Measurements from ENCODE around the gene CAMK2B. TPM values are rescaled to one million over a fixed set of nuclear protein-coding genes. Genes with fewer than 3 reads are reported as not detected.
A peak's percentile ranks its signal among the peaks of the same experiment; 100 is the strongest.

Gene CAMK2B
- total and polyA plus RNA-seq, 9 donors = 3.1 to 13.9 (median 10.1) TPM

- Histone ChIP-seq H3K27ac (ENCODE audit: low read length) (no peak overlapping the region), H3K4me1 (ENCODE audit: control insufficient read depth, insufficient read depth, low read length) (peaks cover 8% of the 10 kb centered on the region), H3K9me3 (replicated peaks; ENCODE audit: control insufficient read depth, low read depth, low read length) (no peaks in the 10 kb centered on the region), H3K4me3 (ENCODE audit: low read length) (no peak overlapping the region), H3K36me3 (ENCODE audit: control insufficient read depth, insufficient read depth, low read length) (no peaks in the 10 kb centered on the region), H3K27me3 (ENCODE audit: control insufficient read depth, insufficient read depth, low read length) (peaks cover 5% of the 10 kb centered on the region)
- no peak for DNase-seq
- WGBS (ENCODE audit: insufficient coverage) = 83% methylated on average over 1 of the region's 3 CpGs
Observed at GRCh38 chr7:44194562-44195145, 130.7 kb downstream of the CAMK2B start.

GRCh38 chr7:44194069-44194468 lies 131.3 kb downstream of the CAMK2B start:
- DNase-seq = no peak
- Histone ChIP-seq H3K27ac (ENCODE audit: low read length) (no peak overlapping the region), H3K9me3 (replicated peaks; ENCODE audit: control insufficient read depth, low read depth, low read length) (no peaks in the 10 kb centered on the region), H3K27me3 (ENCODE audit: control insufficient read depth, insufficient read depth, low read length) (peaks cover 5% of the 10 kb centered on the region), H3K36me3 (ENCODE audit: control insufficient read depth, insufficient read depth, low read length) (no peaks in the 10 kb centered on the region), H3K4me3 (ENCODE audit: low read length) (no peak overlapping the region), H3K4me1 (ENCODE audit: control insufficient read depth, insufficient read depth, low read length) (peaks cover 8% of the 10 kb centered on the region)
- WGBS (ENCODE audit: insufficient coverage) = 57% methylated on average over 2 of the region's 2 CpGs

GRCh38 chr7:44193011-44193802 lies 132.2 kb downstream of the CAMK2B start:
- H3K9me3 ChIP-seq (replicated peaks; ENCODE audit: control insufficient read depth, low read depth, low read length) = no peaks in the 10 kb centered on the region
- 80% methylated on average over 3 of the region's 7 CpGs for WGBS (ENCODE audit: insufficient coverage)

GRCh38 chr7:44191171-44191570 lies 134.2 kb downstream of the CAMK2B start:
- WGBS (ENCODE audit: insufficient coverage) = no CpG with 5 or more reads among the region's 5 CpGs
- Histone ChIP-seq H3K4me1 (ENCODE audit: control insufficient read depth, insufficient read depth, low read length) (peaks cover 19% of the 10 kb centered on the region), H3K9me3 (replicated peaks; ENCODE audit: control insufficient read depth, low read depth, low read length) (no peaks in the 10 kb centered on the region), H3K36me3 (ENCODE audit: control insufficient read depth, insufficient read depth, low read length) (no peaks in the 10 kb centered on the region), H3K27ac (ENCODE audit: low read length) (no peak overlapping the region), H3K27me3 (ENCODE audit: control insufficient read depth, insufficient read depth, low read length) (peaks cover 9% of the 10 kb centered on the region), H3K4me3 (ENCODE audit: low read length) (no peak overlapping the region)
- DNase-seq = no peak

More at GRCh38 chr7:44193011-44193802, 132.2 kb downstream of the CAMK2B start:
- no peaks in the 10 kb centered on the region for H3K36me3 ChIP-seq (ENCODE audit: control insufficient read depth, insufficient read depth, low read length)
- DNase-seq = no peak
- peaks cover 5% of the 10 kb centered on the region for H3K27me3 ChIP-seq (ENCODE audit: control insufficient read depth, insufficient read depth, low read length)
- H3K27ac ChIP-seq (ENCODE audit: low read length) = no peak overlapping the region
- no peak overlapping the region for H3K4me3 ChIP-seq (ENCODE audit: low read length)
- H3K4me1 ChIP-seq (ENCODE audit: control insufficient read depth, insufficient read depth, low read length) = peaks cover 12% of the 10 kb centered on the region

GRCh38 chr7:44189993-44190872 lies 135.2 kb downstream of the CAMK2B start:
- Histone ChIP-seq H3K36me3 (ENCODE audit: control insufficient read depth, insufficient read depth, low read length) (no peaks in the 10 kb centered on the region), H3K27me3 (ENCODE audit: control insufficient read depth, insufficient read depth, low read length) (peaks cover 9% of the 10 kb centered on the region), H3K9me3 (replicated peaks; ENCODE audit: control insufficient read depth, low read depth, low read length) (no peaks in the 10 kb centered on the region), H3K27ac (ENCODE audit: low read length) (no peak overlapping the region), H3K4me3 (ENCODE audit: low read length) (no peak overlapping the region), H3K4me1 (ENCODE audit: control insufficient read depth, insufficient read depth, low read length) (peaks cover 27% of the 10 kb centered on the region)
- no peak for DNase-seq
- 83% methylated on average over 9 of the region's 14 CpGs for WGBS (ENCODE audit: insufficient coverage)

- Histone ChIP-seq H3K27ac (ENCODE audit: low read length) (peak within 1 kb of the TSS; percentile 31), H3K36me3 (ENCODE audit: control insufficient read depth, insufficient read depth, low read length) (no peaks in the 10 kb centered on the region), H3K4me1 (ENCODE audit: control insufficient read depth, insufficient read depth, low read length) (peaks cover 33% of the 10 kb centered on the region), H3K4me3 (ENCODE audit: low read length) (no peak within 1 kb of the TSS), H3K27me3 (ENCODE audit: control insufficient read depth, insufficient read depth, low read length) (peaks cover 9% of the 10 kb centered on the region), H3K9me3 (replicated peaks; ENCODE audit: control insufficient read depth, low read depth, low read length) (no peaks in the 10 kb centered on the region)
- WGBS (ENCODE audit: insufficient coverage) = 76% methylated on average over 10 of the region's 11 CpGs
- no peak for DNase-seq
Observed at GRCh38 chr7:44189286-44189992, 136.0 kb downstream of the CAMK2B start, which contains the start of gene GCK. GCK (minus strand) TSS chr7:44189439; CDS start chr7:44188953, 486 bp downstream.

- H3K27ac ChIP-seq (ENCODE audit: low read length) = peak overlapping the region; percentile 31
- DNase-seq = no peak
- peaks cover 40% of the 10 kb centered on the region for H3K4me1 ChIP-seq (ENCODE audit: control insufficient read depth, insufficient read depth, low read length)
- H3K36me3 ChIP-seq (ENCODE audit: control insufficient read depth, insufficient read depth, low read length) = no peaks in the 10 kb centered on the region
- no peaks in the 10 kb centered on the region for H3K9me3 ChIP-seq (replicated peaks; ENCODE audit: control insufficient read depth, low read depth, low read length)
- no peak overlapping the region for H3K4me3 ChIP-seq (ENCODE audit: low read length)
- H3K27me3 ChIP-seq (ENCODE audit: control insufficient read depth, insufficient read depth, low read length) = peaks cover 9% of the 10 kb centered on the region
- 68% methylated on average over 10 of the region's 16 CpGs for WGBS (ENCODE audit: insufficient coverage)
Observed at GRCh38 chr7:44188480-44189225, 136.7 kb downstream of the CAMK2B start.

GRCh38 chr7:44187636-44188416 lies 137.6 kb downstream of the CAMK2B start:
- peaks cover 5% of the 10 kb centered on the region for H3K9me3 ChIP-seq (replicated peaks; ENCODE audit: control insufficient read depth, low read depth, low read length)
- H3K4me3 ChIP-seq (ENCODE audit: low read length) = no peak overlapping the region
- 47% methylated on average over 8 of the region's 9 CpGs for WGBS (ENCODE audit: insufficient coverage)
- H3K27ac ChIP-seq (ENCODE audit: low read length) = peak overlapping the region; percentile 31
- peaks cover 13% of the 10 kb centered on the region for H3K27me3 ChIP-seq (ENCODE audit: control insufficient read depth, insufficient read depth, low read length)
- peaks cover 43% of the 10 kb centered on the region for H3K4me1 ChIP-seq (ENCODE audit: control insufficient read depth, insufficient read depth, low read length)
- DNase-seq = peak; percentile 29
- no peaks in the 10 kb centered on the region for H3K36me3 ChIP-seq (ENCODE audit: control insufficient read depth, insufficient read depth, low read length)
